Cardiac fibroblast (primary cell): Measurements from ENCODE around the gene AFG3L2.

ENCODE experiments used
- DNase-seq, 2 donors: peaks; one replicate each; pipeline versions ENCODE4 v3.0.0 to v3.0.0-alpha.2; 2010; ENCODE audit warnings: low read depth in 2 of 2
- H3K4me3 ChIP-seq, 2 donors: replicated peaks in 1 of 2; 1 replicate in 1 of 2; 2 replicates in 1 of 2; pipeline ENCODE4 v1.5.1; 2011; ENCODE audit warnings: low read depth in 2 of 2, low read length in 2 of 2, mild to moderate bottlenecking in 2 of 2, moderate library complexity in 1 of 2
- TF ChIP-seq, protein P1 (sequence below): IDR thresholded peaks from one replicate; pipeline ENCODE4 v1.5.1; 2011; ENCODE audit warnings: low read depth, mild to moderate bottlenecking, low read length, inconsistent platforms

The AFG3L2 gene

DNA sequence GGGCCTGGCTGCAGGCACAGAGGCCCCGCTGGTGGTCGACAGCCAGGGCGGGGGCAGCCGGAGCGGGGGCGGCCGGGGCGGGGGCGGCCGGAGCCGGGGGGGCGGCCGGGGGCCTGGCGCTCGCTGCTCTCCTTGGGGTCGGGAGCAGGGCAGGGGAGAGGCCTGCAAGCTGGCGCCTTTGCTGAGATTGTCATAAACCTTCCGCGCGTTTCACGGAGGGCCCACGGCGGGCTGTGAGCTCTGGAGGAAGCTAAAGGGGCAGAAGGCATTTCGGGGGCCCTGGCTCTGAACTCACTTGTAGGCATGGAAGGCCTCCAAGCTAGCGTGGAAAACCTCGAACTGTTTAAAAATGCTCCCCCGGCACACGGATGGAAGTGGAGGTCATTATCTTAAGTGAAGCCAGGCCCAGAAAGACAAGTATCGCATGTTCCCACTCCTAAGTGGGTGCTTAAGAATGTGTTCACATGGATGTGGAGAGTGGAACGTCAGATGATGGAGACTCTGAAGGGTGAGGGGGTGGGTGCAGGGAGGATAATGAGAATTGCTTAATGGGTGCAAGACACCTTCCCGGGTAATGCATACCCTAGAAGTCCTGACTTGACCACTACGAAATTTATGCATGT lies 31.3 kb upstream of the AFG3L2 start:
- TF ChIP-seq, protein P1, sequence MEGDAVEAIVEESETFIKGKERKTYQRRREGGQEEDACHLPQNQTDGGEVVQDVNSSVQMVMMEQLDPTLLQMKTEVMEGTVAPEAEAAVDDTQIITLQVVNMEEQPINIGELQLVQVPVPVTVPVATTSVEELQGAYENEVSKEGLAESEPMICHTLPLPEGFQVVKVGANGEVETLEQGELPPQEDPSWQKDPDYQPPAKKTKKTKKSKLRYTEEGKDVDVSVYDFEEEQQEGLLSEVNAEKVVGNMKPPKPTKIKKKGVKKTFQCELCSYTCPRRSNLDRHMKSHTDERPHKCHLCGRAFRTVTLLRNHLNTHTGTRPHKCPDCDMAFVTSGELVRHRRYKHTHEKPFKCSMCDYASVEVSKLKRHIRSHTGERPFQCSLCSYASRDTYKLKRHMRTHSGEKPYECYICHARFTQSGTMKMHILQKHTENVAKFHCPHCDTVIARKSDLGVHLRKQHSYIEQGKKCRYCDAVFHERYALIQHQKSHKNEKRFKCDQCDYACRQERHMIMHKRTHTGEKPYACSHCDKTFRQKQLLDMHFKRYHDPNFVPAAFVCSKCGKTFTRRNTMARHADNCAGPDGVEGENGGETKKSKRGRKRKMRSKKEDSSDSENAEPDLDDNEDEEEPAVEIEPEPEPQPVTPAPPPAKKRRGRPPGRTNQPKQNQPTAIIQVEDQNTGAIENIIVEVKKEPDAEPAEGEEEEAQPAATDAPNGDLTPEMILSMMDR: no peak
- DNase-seq: peak; percentile 42 to 44
- H3K4me3 ChIP-seq: peak overlapping the region; percentile 60

DNA sequence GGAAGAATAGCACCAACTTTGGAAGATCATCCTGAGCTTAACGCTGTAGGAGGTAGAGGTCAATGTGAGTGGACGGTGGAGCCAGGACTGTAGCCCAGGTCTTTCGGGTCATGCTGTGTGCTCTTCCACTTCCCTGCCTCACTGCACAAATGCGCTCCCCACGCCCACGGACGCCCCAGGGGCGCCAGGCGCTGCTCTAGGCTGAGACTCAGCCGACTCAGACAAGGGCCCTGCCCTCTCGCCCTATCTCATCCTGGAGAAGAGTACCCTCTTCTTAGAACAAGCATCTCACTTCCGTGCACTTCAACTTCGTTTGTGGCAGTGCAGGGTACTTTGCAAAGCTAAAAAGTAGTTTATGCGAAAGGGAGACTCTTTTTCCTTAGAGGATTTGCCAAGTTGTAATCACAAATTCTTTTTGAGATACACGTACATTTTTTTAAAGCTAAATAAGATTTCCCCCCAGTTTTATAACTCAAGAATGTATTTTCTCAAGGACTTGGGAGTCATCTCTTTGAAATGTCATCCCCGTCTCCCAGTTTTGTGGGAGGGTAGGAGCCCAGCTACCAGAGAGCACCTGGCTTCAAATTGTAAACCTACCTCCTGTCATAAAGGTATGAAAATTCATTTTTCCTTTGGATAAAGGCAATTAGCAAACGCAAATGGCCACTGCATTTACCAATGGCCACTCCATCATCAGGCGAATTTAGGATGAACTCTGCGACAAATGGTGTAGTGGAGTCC lies 29.5 kb upstream of the AFG3L2 start:
- TF ChIP-seq, protein P1: no peak
- H3K4me3 ChIP-seq: no peak overlapping the region
- no peak for DNase-seq

DNA sequence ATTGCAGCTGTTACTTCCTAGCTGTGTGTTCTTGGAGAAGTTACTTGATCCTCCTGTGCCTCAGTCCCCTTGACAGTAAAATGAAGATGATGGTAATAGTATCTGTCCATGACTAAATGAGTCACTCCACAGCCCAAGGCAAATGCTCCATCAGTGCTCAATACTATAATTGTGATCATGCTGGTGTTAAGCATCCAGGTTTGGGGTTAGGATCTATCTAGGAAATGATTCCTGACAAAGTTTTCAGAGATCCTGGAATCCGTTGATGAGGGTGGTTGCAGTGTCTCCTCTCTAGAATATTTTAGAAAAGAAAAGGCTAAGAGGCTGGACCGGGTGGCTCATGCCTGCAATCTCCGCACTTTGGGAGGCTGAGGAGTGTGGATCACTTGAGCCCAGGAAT lies 28.0 kb upstream of the AFG3L2 start:
- H3K4me3 ChIP-seq: no peak overlapping the region
- TF ChIP-seq, protein P1: no peak
- DNase-seq: no peak

DNA sequence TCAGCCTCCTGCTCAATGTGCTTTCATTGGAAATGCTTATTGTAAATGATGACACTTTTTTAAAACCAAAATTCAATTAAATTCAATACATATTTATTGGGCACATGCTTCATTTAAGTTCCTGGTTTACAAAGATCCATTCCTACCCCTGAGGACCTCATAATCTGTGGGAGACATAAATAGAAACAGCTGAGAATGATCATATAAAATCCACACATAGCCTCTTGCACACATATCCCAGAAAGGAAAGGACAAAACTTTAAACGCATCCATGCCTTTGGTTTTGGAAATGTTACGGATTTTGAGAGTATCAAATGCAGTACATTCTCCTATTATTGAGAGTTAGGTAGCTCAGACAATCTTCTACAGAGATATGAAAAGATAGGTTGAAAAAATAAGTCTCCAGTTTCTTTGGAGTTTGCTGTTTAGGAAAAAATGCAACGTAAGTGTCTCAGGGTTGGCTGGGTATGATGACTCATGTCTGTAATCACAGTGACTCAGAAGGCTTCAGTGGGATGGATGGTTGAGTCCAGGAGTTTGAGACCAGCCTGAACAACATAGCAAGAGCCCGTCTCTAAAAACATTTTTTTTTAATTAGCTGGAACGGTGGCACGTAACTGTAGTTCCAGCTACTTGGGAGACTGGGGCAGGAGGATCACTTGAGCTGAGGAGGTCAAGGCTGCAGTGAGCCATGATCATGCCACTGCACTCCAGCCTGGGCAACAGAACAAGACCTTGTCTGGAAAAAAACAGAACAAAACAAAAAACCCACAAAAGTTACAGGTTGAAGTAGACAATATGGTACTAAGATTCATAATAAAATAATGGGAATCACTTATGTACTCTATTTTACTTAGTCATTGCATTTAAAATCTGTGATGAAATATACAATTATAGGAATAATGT lies 26.8 kb upstream of the AFG3L2 start:
- TF ChIP-seq, protein P1: no peak
- no peak overlapping the region for H3K4me3 ChIP-seq
- DNase-seq: peak; percentile 83 to 94

DNA sequence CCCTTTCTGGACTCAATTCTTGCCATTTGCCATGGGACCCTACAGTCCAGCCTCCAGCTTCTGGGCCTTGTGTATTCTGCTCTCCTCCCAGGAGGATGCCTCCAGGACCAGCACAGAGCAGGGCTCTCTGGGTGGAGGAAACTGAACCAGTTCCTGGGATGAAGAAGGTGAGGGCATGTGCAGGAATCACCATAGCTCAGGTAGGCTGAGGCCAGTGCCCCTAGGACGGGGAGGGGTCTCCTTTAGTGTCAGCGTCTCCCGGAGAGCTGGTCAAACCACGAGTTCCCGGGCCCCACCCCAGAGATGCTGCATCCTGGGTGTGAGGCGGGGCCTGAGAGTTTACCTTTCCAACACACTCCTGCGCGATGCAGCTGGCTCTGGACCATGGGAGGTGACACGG lies 24.9 kb upstream of the AFG3L2 start:
- DNase-seq: no peak
- TF ChIP-seq, protein P1: no peak
- H3K4me3 ChIP-seq: no peak overlapping the region

DNA sequence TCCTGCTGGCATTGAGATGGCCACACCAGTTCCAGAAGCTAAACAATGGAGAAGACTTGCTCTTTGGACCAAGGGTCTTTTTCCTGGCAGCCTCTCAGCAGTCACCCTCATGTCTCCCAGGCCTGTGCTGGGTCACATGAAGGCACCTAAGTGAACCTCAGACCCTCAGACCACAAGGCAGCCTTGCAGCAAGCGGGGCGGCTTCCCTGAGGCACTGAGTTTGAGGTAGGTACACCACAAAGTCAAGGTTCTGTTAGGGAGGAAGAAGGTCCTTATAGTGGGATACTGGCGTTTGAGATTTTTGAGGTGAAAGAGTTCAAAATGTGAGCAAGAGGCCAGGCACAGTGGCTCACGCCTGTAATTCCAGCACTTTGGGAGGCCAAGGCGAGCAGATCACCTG lies 22.2 kb upstream of the AFG3L2 start:
- TF ChIP-seq, protein P1: no peak
- DNase-seq: no peak
- H3K4me3 ChIP-seq: no peak overlapping the region
